Retinal pigment epithelial cell (primary cell): Measurements from ENCODE around the gene TAF15.

ENCODE experiments used
- DNase-seq: peaks from one replicate; pipeline ENCODE4 v3.0.0-alpha.2; 2010; ENCODE audit warnings: low read depth
- H3K4me3 ChIP-seq: 2 replicates; pipeline ENCODE4 v1.5.1; 2011; ENCODE audit warnings: mild to moderate bottlenecking, low read length, control low read depth, moderate library complexity
- TF ChIP-seq, protein P1 (sequence below): conservative IDR thresholded peaks from 2 replicates; pipeline ENCODE4 v1.5.1; 2011; ENCODE audit warnings: low read depth, low read length, control low read depth, inconsistent platforms

TAF15 gene

DNA sequence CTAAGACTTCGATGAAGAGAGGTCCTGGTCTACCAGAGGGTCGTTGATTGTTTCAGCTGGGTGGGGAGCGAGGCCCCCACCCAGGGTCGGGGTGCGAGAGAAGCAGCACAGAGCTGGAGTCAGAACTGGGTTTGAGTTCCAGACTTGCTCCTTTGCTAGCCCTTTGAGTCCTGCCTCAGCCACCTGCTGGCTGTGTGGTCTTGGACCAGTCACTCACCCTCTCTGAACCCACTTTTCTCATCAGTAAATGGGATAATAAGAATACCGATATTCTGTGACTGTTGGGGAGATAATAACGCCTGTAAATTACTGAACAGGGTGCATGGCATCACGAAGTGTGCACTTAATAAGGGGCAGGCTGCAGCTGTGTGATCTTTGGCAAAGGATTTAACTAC, 13.4 kb upstream of the TAF15 start:
- no peak for DNase-seq
- H3K4me3 ChIP-seq: peak overlapping the region; percentile 48
- TF ChIP-seq, protein P1, sequence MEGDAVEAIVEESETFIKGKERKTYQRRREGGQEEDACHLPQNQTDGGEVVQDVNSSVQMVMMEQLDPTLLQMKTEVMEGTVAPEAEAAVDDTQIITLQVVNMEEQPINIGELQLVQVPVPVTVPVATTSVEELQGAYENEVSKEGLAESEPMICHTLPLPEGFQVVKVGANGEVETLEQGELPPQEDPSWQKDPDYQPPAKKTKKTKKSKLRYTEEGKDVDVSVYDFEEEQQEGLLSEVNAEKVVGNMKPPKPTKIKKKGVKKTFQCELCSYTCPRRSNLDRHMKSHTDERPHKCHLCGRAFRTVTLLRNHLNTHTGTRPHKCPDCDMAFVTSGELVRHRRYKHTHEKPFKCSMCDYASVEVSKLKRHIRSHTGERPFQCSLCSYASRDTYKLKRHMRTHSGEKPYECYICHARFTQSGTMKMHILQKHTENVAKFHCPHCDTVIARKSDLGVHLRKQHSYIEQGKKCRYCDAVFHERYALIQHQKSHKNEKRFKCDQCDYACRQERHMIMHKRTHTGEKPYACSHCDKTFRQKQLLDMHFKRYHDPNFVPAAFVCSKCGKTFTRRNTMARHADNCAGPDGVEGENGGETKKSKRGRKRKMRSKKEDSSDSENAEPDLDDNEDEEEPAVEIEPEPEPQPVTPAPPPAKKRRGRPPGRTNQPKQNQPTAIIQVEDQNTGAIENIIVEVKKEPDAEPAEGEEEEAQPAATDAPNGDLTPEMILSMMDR: no peak

DNA sequence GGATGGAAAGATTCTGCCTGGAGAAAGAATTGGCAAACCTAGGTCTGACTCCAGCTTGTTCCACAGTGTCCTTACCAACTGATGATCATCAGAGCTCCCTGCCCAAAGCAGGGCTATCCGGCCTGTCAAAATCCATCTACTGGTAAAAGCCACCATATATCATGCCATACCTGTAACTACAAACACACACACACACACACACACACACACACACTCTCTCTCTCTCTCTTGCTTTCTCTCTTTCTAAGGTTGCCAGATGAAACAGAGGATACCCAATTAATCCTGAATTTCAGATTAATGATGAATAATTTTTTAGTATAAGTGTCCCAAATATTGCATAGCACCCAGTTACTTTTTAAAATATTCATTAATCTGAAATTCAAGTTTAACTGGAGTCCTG, 12.3 kb upstream of the TAF15 start:
- H3K4me3 ChIP-seq: no peak overlapping the region
- TF ChIP-seq, protein P1: no peak
- no peak for DNase-seq

DNA sequence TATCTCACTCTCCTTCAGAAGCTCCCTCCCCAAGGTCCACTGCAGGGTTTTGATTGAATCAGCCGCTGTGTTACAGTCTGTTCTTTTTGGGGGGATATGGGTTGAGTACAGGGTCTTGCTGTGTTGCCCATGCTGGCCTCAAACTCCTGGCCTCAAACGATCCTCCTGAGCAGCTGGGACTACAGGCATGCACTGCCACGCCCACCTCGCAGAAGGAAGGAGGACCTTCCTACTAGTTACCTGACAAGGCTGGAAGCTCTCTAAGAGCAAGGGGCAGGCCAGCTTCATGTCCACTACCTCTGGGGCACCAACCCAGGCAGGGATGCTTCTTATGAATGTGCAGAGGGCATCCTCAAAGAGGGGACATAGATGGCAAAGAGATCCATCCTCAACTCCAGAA, 11.9 kb upstream of the TAF15 start:
- TF ChIP-seq, protein P1: no peak
- no peak overlapping the region for H3K4me3 ChIP-seq
- no peak for DNase-seq

DNA sequence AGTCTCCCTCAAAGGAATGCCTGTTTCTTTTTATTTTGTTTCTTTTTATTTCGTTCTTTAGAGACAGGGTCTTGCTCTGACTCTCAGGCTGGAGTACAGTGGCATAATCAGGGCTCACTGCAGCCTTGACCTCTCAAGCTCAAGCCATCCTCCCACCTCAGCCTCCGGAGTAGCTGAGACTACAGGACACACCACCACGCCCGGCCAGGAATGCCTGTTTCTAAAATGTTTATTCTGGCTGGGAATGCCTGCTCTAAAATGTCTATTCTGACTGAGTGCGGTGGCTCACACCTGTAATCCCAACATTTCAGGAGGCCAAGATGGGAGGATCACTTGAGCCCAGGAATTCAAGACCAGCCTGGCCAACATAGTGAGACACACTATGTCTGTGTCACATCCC, 11.4 kb upstream of the TAF15 start:
- no peak overlapping the region for H3K4me3 ChIP-seq
- TF ChIP-seq, protein P1: no peak
- no peak for DNase-seq

DNA sequence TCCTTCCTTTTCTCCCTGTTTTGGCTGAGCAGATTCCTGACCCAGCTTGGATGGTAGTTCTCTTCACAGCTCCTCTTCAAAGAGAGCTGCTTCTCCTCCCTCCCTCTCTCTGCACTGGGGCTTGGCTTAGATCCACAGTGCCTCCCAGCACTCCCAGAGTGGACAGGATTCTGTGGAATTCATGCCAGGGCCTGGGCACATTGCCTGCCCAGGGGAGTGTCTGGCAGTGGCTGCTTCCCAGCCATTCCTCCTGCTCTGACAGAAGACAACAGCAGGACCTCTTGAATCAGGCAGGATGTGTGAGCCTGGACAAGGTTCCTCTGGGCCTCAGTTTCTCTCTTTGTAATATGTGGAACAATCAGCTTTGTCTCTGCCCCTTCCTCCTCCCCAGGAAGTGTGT, 9.3 kb upstream of the TAF15 start:
- no peak for DNase-seq
- TF ChIP-seq, protein P1: no peak

DNA sequence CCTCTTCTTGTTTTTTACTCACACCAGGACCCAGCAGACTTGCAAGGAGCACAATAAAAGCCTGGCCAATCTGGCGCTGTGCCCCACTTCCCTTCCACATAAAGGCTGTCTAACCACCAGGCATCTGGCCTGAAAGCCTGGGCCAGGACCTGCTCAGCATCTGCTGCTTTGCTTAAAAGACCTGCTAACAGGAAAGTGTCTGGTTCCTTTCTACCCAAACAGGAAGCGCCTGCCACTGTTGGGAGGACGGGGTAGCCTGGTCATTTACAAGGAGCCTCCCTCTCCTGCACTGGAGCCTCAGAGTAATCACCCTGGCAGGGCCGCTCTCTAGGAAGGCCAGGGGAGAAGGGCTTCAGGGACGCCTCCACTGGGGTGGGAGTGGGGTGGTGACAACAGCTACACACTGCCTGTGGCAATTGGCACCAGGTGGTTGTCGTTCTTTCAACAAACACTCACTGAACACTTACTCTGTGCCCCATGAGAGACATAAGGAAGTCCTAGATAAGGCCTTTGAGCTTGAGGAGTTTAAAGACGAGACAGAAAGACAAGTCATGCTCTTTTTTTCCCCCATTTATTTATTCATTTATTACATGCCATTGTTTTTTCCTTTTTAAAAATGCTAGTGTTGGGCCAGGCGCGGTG, 7.6 kb upstream of the TAF15 start:
- no peak overlapping the region for H3K4me3 ChIP-seq
- TF ChIP-seq, protein P1: no peak
- DNase-seq: no peak

More for the DNA sequence above, 9.3 kb upstream of the TAF15 start:
- no peak overlapping the region for H3K4me3 ChIP-seq

DNA sequence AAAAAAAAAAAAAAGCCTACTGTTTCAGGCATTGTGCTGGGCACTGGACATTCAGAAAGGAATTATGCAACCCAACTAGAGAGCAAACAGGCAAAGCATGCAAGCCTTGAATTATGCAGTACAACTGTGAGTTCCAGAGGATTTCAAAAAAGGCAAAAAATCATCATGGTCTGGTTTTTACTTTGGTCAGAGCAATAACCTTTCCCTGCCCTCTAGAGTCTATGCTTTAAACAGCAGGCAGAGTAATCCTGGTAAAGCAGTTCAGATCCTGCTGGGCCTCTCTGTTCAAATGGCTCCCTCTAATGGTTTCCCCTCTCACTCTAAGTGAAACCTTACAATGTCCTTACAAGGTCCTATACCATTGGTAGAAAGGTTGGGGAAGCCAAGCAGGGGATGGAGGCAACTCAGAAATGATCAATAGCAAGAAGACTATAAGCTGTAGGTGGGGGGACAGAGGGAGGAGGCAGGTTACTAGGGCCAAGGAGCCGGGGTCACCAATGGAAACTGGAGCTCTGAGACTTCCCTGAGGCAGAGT, 4.6 kb upstream of the TAF15 start:
- H3K4me3 ChIP-seq: no peak overlapping the region
- DNase-seq: peak; percentile 76
- TF ChIP-seq, protein P1: peak; percentile 98
